Measurements from ENCODE around the gene ASCC3.
"Not testable (repeated sequence)": the region's sequence is repeated elsewhere in the genome, so short reads cannot be mapped to it uniquely, and the experiment has no call there.

DNA sequence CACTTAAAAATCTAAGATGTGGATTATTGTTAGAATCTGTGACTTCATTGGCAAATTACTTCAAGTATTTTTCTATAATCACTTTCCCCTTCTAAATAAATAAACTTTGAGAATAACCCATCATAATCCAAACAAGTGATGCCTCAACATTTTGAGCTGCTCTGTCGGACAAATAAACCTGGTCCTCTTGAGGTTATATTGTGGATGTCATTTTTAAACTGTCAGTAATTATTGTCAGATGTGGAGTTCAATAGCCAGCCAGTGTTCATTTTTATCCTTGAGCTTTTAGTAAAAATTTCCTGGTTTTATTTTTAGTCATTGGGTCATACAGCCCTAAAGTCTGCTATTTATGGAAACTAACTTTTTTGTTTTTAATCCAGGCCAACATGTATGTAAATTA is 9.5 kb upstream of the ASCC3 start:
- TF ChIP-seq, protein P1, sequence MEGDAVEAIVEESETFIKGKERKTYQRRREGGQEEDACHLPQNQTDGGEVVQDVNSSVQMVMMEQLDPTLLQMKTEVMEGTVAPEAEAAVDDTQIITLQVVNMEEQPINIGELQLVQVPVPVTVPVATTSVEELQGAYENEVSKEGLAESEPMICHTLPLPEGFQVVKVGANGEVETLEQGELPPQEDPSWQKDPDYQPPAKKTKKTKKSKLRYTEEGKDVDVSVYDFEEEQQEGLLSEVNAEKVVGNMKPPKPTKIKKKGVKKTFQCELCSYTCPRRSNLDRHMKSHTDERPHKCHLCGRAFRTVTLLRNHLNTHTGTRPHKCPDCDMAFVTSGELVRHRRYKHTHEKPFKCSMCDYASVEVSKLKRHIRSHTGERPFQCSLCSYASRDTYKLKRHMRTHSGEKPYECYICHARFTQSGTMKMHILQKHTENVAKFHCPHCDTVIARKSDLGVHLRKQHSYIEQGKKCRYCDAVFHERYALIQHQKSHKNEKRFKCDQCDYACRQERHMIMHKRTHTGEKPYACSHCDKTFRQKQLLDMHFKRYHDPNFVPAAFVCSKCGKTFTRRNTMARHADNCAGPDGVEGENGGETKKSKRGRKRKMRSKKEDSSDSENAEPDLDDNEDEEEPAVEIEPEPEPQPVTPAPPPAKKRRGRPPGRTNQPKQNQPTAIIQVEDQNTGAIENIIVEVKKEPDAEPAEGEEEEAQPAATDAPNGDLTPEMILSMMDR (conservative IDR thresholded peaks at IDR 0.05; ENCODE audit: low read depth, low read length): not testable (repeated sequence)
- TF ChIP-seq RAD21 (IDR thresholded peaks at IDR 0.05; ENCODE audit: low read length); SMC3 (IDR thresholded peaks at IDR 0.05; ENCODE audit: low read depth, low read length); POLR2A (IDR thresholded peaks at IDR 0.05; ENCODE audit: low read depth, low read length); FOS (IDR thresholded peaks at IDR 0.05; ENCODE audit: low read depth, low read length): not testable (repeated sequence)
- TF ChIP-seq, protein P2, sequence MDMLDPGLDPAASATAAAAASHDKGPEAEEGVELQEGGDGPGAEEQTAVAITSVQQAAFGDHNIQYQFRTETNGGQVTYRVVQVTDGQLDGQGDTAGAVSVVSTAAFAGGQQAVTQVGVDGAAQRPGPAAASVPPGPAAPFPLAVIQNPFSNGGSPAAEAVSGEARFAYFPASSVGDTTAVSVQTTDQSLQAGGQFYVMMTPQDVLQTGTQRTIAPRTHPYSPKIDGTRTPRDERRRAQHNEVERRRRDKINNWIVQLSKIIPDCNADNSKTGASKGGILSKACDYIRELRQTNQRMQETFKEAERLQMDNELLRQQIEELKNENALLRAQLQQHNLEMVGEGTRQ (IDR thresholded peaks at IDR 0.05; ENCODE audit: low read depth, low read length): not testable (repeated sequence)
